T-cell (primary cell): ENCODE results near the gene FCGR2B. TPM values are rescaled to one million over a fixed set of nuclear protein-coding genes. Genes with fewer than 3 reads are reported as not detected.
"Not testable (repeated sequence)": the region's sequence is repeated elsewhere in the genome, so short reads cannot be mapped to it uniquely, and the experiment has no call there.

Experiments used
- ATAC-seq, 4 experiments: fragments of 200-7000 bp in 3 of 4; fragments of 150-1000 bp in 1 of 4; cut with Tn5 transposase; replicated peaks in 1 of 4; 1 replicate in 3 of 4; 2 replicates in 1 of 4; pipeline ENCODE4 v1.10.0; 2021; ENCODE audit warnings: moderate library complexity in 3 of 4, mild to moderate bottlenecking in 2 of 4, moderate number of reproducible peaks in 1 of 4
- CTCF ChIA-PET, 2 donors: fragments of 300-600 bp; sonication (Branson Sonifier 250); formaldehyde crosslinking; loops; one replicate each; lab custom pipeline; 2022; ENCODE audit warnings: antibody characterized with exemption in 2 of 2; lab: Charles Lee
- POLR2A ChIA-PET, 2 donors: fragments of 300-600 bp; sonication (Branson Sonifier 250); formaldehyde crosslinking; loops; one replicate each; lab custom pipeline; 2022; ENCODE audit warnings: antibody characterized with exemption in 2 of 2; lab: Charles Lee
- DNase-seq, 35 experiments: peaks; one replicate each; pipeline versions ENCODE4 v3.0.0 to v3.0.0-alpha.2; 2013 to 2023
- H3K27ac ChIP-seq: one replicate; pipeline ENCODE4 v1.5.1; 2013; ENCODE audit warnings: low read length
- H3K27me3 ChIP-seq, 2 experiments: replicated peaks in 1 of 2; 1 replicate in 1 of 2; 2 replicates in 1 of 2; pipeline versions ENCODE4 v1.6.1 to v1.7.0; 2013; ENCODE audit warnings: low read length in 1 of 2, mixed read lengths in 1 of 2; ENCODE audit not compliant: control insufficient read depth in 2 of 2, insufficient read depth in 2 of 2; ENCODE audit errors: extremely low read depth in 1 of 2
- H3K36me3 ChIP-seq, 2 donors: 1 replicate in 1 of 2; 2 replicates in 1 of 2; pipeline versions ENCODE4 v1.6.1 to v1.7.0; 2013; ENCODE audit warnings: low read length in 1 of 2; ENCODE audit not compliant: control insufficient read depth in 2 of 2, insufficient read depth in 1 of 2; ENCODE audit errors: extremely low read depth in 1 of 2
- H3K4me1 ChIP-seq, 2 experiments: 1 replicate in 1 of 2; 2 replicates in 1 of 2; pipeline versions ENCODE4 v1.6.1 to v1.7.0; 2013; ENCODE audit warnings: low read length in 2 of 2, mixed read lengths in 1 of 2; ENCODE audit not compliant: insufficient read depth in 2 of 2, control insufficient read depth in 1 of 2; ENCODE audit errors: extremely low read depth in 1 of 2
- H3K4me3 ChIP-seq, 2 donors: 1 replicate in 1 of 2; 2 replicates in 1 of 2; pipeline versions ENCODE4 v1.5.1 to v1.7.0; 2013; ENCODE audit warnings: mild to moderate bottlenecking in 2 of 2, low read length in 1 of 2, moderate library complexity in 1 of 2; ENCODE audit not compliant: control insufficient read depth in 1 of 2; ENCODE audit errors: extremely low read depth in 1 of 2
- H3K9me3 ChIP-seq: 2 replicates; pipeline ENCODE4 v1.7.0; 2013
- H3K27ac Mint-ChIP-seq, 2 donors: one replicate each; pipeline ENCODE4 v1.8.0; 2020 to 2021; ENCODE audit warnings: mild to moderate bottlenecking in 2 of 2, mixed read lengths in 2 of 2
- H3K27me3 Mint-ChIP-seq, 2 donors: one replicate each; pipeline ENCODE4 v1.8.0; 2021 to 2022; ENCODE audit warnings: mixed read lengths in 2 of 2
- H3K36me3 Mint-ChIP-seq: one replicate; pipeline ENCODE4 v1.8.0; 2021; ENCODE audit warnings: mixed read lengths
- H3K4me1 Mint-ChIP-seq, 3 donors: one replicate each; pipeline ENCODE4 v1.8.0; 2020 to 2022; ENCODE audit warnings: mixed read lengths in 3 of 3, mild to moderate bottlenecking in 1 of 3
- H3K4me3 Mint-ChIP-seq, 3 donors: one replicate each; pipeline ENCODE4 v1.8.0; 2020 to 2022; ENCODE audit warnings: mild to moderate bottlenecking in 3 of 3, mixed read lengths in 3 of 3, moderate library complexity in 3 of 3
- H3K9me3 Mint-ChIP-seq, 3 donors: one replicate each; pipeline ENCODE4 v1.8.0; 2020 to 2022; ENCODE audit warnings: mixed read lengths in 3 of 3
- WGBS: methylation state at CpG from one replicate; pipeline ENCODE4 v1.1.5; 2013; ENCODE audit warnings: missing lambda C conversion rate; ENCODE audit not compliant: insufficient coverage; 5-methylcytosine and 5-hydroxymethylcytosine counted together
- total RNA-seq, 35 experiments: library from RNA in 6 of 35; stranded (reverse) in 6 of 35; fragments of 120-200 nt in 1 of 35; gene quantifications; one replicate each; pipeline versions ENCODE4 v1.2.1 to v1.2.4 and lab custom pipeline; 2013 to 2026

FCGR2B gene
- total RNA-seq = 1 to 10 TPM in 4 of 5 donors, under 1 TPM in 1; 0.80 to 3.9 (median 1.7) TPM
- 3.3 TPM for total RNA-seq (2013)
- 0 to 1.7 (median 0.32) reads per million in 29 experiments for total RNA-seq (lab: John Stamatoyannopoulos, UW)

DNA sequence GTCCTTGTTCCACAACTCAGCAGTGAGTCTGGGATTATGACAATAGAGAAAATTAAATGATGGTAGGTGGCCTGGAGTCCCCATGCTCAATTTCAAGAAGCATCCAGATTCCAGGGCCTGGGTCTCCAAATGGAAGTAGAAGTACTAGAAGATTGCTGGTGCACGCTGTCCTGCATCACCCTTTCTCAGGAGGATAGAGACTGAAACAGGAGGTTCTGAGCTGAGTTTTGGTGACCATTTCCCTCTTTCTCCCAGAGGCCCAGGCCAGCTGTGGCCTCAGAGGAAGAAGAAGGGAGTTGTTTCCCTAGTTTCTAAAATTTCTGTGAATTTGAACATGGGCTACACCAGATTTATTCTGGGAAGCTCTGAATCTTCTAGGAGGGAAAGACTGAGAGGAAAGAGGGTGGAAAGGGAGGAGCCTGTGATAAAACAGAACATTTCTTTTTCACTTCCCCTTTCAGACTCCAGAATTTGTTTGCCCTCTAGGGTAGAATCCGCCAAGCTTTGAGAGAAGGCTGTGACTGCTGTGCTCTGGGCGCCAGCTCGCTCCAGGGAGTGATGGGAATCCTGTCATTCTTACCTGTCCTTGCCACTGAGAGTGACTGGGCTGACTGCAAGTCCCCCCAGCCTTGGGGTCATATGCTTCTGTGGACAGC, at the start of gene FCGR2B:
Gene FCGR2B, plus strand, starts transcription at position 460 of the 656 bp plus-strand sequence. Its CDS starts 99 bp downstream, at position 559.
- H3K27me3 Mint-ChIP-seq, H3K4me1 ChIP-seq, H3K27ac Mint-ChIP-seq, ATAC-seq, H3K9me3 ChIP-seq, H3K9me3 Mint-ChIP-seq, H3K36me3 Mint-ChIP-seq, H3K36me3 ChIP-seq, H3K4me3 Mint-ChIP-seq, H3K4me1 Mint-ChIP-seq, POLR2A ChIA-PET, DNase-seq, H3K27me3 ChIP-seq, CTCF ChIA-PET, H3K4me3 ChIP-seq, H3K27ac ChIP-seq: not testable (repeated sequence)
- no CpG with 5 or more reads among the region's 4 CpGs for WGBS

DNA sequence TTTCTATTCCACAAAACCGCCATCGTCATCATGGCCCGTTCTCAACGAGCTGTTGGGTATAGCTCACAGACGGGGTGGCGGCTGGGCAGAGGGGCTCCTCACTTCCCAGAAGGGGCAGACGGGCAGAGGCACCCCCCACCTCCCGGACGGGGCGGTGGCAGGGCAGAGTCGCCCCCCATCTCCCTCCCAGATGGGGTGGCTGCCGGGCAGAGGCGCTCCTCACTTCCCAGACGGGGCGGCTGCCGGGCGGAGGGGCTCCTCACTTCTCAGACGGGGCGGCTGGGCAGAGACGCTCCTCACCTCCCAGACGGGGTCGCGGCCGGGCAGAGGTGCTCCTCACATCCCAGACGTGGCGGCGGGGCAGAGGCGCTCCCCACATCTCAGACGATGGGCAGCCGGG, 46.5 kb upstream of the FCGR2B start:
- H3K4me1 ChIP-seq = peaks cover 3 to 16% of the 10 kb centered on the region in 2 experiments
- DNase-seq, H3K27ac Mint-ChIP-seq, H3K9me3 Mint-ChIP-seq, CTCF ChIA-PET, H3K27ac ChIP-seq, ATAC-seq, H3K4me3 ChIP-seq, H3K9me3 ChIP-seq, H3K36me3 ChIP-seq, H3K27me3 Mint-ChIP-seq, H3K27me3 ChIP-seq, H3K36me3 Mint-ChIP-seq, H3K4me3 Mint-ChIP-seq, POLR2A ChIA-PET: not testable (repeated sequence)
- H3K4me1 Mint-ChIP-seq = peaks cover 7 to 30% (median 25%) of the 10 kb centered on the region in 3 donors
- WGBS = 83% methylated on average over 1 of the region's 30 CpGs

- H3K27me3 Mint-ChIP-seq, H3K36me3 ChIP-seq, H3K9me3 ChIP-seq, POLR2A ChIA-PET, H3K4me3 Mint-ChIP-seq, H3K4me3 ChIP-seq, ATAC-seq, CTCF ChIA-PET, H3K27me3 ChIP-seq, DNase-seq, H3K27ac Mint-ChIP-seq, H3K27ac ChIP-seq, H3K9me3 Mint-ChIP-seq, H3K36me3 Mint-ChIP-seq: not testable (repeated sequence)
- WGBS = no CpG with 5 or more reads among the region's 4 CpGs
- H3K4me1 ChIP-seq = peaks cover 12 to 16% of the 10 kb centered on the region in 2 experiments
- H3K4me1 Mint-ChIP-seq = peaks cover 16 to 28% (median 26%) of the 10 kb centered on the region in 3 donors
Observed at GRCh38 chr1:161618517-161618916, 44.4 kb upstream of the FCGR2B start.

- ATAC-seq, H3K27me3 ChIP-seq, H3K36me3 ChIP-seq, DNase-seq, H3K36me3 Mint-ChIP-seq, H3K4me3 ChIP-seq, H3K27me3 Mint-ChIP-seq, H3K9me3 Mint-ChIP-seq, H3K27ac ChIP-seq, H3K9me3 ChIP-seq, CTCF ChIA-PET, POLR2A ChIA-PET: not testable (repeated sequence)
- Mint-ChIP-seq H3K4me3 (peak overlapping the region in 2 of 3 donors; percentile 54 to 84), H3K4me1 (peaks cover 18 to 41% (median 37%) of the 10 kb centered on the region in 3 donors), H3K27ac (peak overlapping the region in 1 of 2 donors; percentile 19)
- H3K4me1 ChIP-seq = peaks cover 14 to 25% of the 10 kb centered on the region in 2 experiments
- no CpG with 5 or more reads among the region's 7 CpGs for WGBS
Observed at GRCh38 chr1:161620399-161620798, 42.5 kb upstream of the FCGR2B start.

GRCh38 chr1:161621181-161622000, 41.6 kb upstream of the FCGR2B start:
- CTCF ChIA-PET, H3K36me3 Mint-ChIP-seq, H3K27me3 Mint-ChIP-seq, H3K9me3 Mint-ChIP-seq, H3K9me3 ChIP-seq, POLR2A ChIA-PET, H3K27me3 ChIP-seq, H3K36me3 ChIP-seq: not testable (repeated sequence)
- peak overlapping the region; percentile 89 to 93 for H3K27ac Mint-ChIP-seq
- H3K4me1 Mint-ChIP-seq = peaks cover 18 to 45% (median 41%) of the 10 kb centered on the region in 3 donors
- Histone ChIP-seq H3K27ac (peak overlapping the region; percentile 87), H3K4me1 (peaks cover 14 to 29% of the 10 kb centered on the region in 2 experiments), H3K4me3 (peak overlapping the region; percentile 57 to 59)
- under 1% methylated on average over 35 of the region's 41 CpGs for WGBS
- H3K4me3 Mint-ChIP-seq = peak overlapping the region; percentile 84 to 91 (median 86)
- peak; percentile 60 to 80 (median 73) for ATAC-seq
- DNase-seq = peak; percentile 49 to 89 (median 73)

DNA sequence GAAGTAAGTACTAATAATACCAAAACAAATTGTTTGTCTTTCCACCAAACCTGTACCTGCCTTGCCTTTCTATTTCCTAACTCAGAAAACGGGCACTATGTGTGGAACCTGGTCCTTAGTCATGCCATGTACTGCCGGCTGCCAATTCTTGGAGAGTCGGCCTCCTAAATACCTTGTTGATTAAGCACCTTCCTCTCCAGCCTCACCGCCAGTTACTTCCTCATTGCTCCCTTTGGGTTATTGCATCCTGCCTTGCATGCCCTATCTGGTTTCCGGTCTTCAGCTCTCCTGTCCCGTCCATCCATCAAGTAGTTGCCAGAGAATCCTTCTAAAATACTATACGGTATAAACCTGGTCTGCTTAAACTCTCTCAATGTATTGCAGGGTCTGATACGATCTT, 40.9 kb upstream of the FCGR2B start:
- H3K27me3 ChIP-seq, H3K9me3 ChIP-seq, H3K36me3 ChIP-seq, POLR2A ChIA-PET, H3K27me3 Mint-ChIP-seq, CTCF ChIA-PET, H3K9me3 Mint-ChIP-seq, H3K36me3 Mint-ChIP-seq: not testable (repeated sequence)
- H3K27ac ChIP-seq = peak overlapping the region; percentile 87
- WGBS = 23% methylated on average over 3 of the region's 8 CpGs
- peaks cover 14 to 33% of the 10 kb centered on the region in 2 experiments for H3K4me1 ChIP-seq
- H3K4me3 ChIP-seq = peak overlapping the region in 1 of 2 donors; percentile 59
- Mint-ChIP-seq H3K4me1 (peaks cover 22 to 51% (median 46%) of the 10 kb centered on the region in 3 donors), H3K27ac (peak overlapping the region; percentile 89 to 93), H3K4me3 (peak overlapping the region; percentile 84 to 91 (median 86))
- ATAC-seq = peak in 2 of 4 experiments; percentile 24 to 28
- peak in 2 of 35 experiments; percentile 28 to 41 for DNase-seq
